ENCODE data around the gene LRP6. TPM values are rescaled to one million over a fixed set of nuclear protein-coding genes. Genes with fewer than 3 reads are reported as not detected.

Gene LRP6
- polyA plus RNA-seq, 1 donor from 2014 or later: 33.5 TPM

DNA sequence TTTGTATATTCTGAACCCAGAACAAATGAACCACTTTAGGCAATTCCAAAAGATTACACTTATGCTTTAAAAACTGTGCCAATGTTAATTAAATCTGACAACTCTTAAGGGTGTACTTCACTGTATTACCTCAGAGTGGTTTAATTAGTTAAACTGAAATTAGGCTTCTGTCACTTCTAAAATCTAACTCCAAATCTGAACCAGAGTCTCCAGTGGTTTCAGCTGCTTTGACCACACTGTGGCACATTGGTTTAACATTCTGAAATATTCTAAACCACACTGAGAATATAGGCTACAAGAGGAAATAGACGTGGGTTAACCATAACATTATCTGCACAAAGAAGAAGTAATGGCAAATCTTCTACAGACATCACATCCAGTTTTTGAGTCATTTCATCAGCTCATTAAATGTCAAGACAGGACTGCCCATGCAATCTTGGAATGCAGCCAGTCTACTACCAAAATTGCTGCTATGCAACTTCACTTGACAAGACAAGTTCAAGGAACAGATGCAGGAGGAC lies 94.8 kb downstream of the LRP6 start:
- no peak overlapping the region for H3K27ac ChIP-seq (ENCODE audit: low read length)
- H3K36me3 ChIP-seq (ENCODE audit: insufficient read depth, low read length): no peaks in the 10 kb centered on the region
- no peaks in the 10 kb centered on the region for H4K20me1 ChIP-seq (ENCODE audit: insufficient read depth)
- H3K9me3 ChIP-seq (ENCODE audit: low read length): no peaks in the 10 kb centered on the region
- no peaks in the 10 kb centered on the region for H3K27me3 ChIP-seq (ENCODE audit: insufficient read depth, low read depth, low read length)
- H3K4me3 ChIP-seq (ENCODE audit: low read length): no peak overlapping the region
- peaks cover 15% of the 10 kb centered on the region for H3K79me2 ChIP-seq (replicated peaks; ENCODE audit: insufficient read depth, low read length)
- H2AFZ ChIP-seq (ENCODE audit: low read depth, low read length): no peak overlapping the region
- no peak overlapping the region for H3K9ac ChIP-seq (ENCODE audit: low read length)
- no peak overlapping the region for H3K4me2 ChIP-seq (ENCODE audit: low read length)
- no peaks in the 10 kb centered on the region for H3F3A ChIP-seq (ENCODE audit: insufficient read depth, low read length, poor library complexity, severe bottlenecking)
- H3K9me2 ChIP-seq (ENCODE audit: insufficient read depth, low read length): no peaks in the 10 kb centered on the region
- TF ChIP-seq MXI1 (conservative IDR thresholded peaks at IDR 0.05; ENCODE audit: poor library complexity, severe bottlenecking) (no peak), POLR2AphosphoS5 (IDR thresholded peaks at IDR 0.05) (no peak), EP300 (conservative IDR thresholded peaks at IDR 0.05; ENCODE audit: poor library complexity, severe bottlenecking) (no peak), TAF1 (IDR thresholded peaks at IDR 0.05; ENCODE audit: low read depth) (no peak), EZH2 (IDR thresholded peaks at IDR 0.05; ENCODE audit: borderline replicate concordance, insufficient read depth, low read length, poor library complexity, severe bottlenecking) (no peak), RAD21 (conservative IDR thresholded peaks at IDR 0.05) (no peak), SMC3 (conservative IDR thresholded peaks at IDR 0.05; ENCODE audit: poor library complexity) (no peak)
- TF ChIP-seq, protein P1, sequence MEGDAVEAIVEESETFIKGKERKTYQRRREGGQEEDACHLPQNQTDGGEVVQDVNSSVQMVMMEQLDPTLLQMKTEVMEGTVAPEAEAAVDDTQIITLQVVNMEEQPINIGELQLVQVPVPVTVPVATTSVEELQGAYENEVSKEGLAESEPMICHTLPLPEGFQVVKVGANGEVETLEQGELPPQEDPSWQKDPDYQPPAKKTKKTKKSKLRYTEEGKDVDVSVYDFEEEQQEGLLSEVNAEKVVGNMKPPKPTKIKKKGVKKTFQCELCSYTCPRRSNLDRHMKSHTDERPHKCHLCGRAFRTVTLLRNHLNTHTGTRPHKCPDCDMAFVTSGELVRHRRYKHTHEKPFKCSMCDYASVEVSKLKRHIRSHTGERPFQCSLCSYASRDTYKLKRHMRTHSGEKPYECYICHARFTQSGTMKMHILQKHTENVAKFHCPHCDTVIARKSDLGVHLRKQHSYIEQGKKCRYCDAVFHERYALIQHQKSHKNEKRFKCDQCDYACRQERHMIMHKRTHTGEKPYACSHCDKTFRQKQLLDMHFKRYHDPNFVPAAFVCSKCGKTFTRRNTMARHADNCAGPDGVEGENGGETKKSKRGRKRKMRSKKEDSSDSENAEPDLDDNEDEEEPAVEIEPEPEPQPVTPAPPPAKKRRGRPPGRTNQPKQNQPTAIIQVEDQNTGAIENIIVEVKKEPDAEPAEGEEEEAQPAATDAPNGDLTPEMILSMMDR (IDR thresholded peaks at IDR 0.05; ENCODE audit: poor library complexity, severe bottlenecking): no peak
- TF ChIP-seq, protein P2, sequence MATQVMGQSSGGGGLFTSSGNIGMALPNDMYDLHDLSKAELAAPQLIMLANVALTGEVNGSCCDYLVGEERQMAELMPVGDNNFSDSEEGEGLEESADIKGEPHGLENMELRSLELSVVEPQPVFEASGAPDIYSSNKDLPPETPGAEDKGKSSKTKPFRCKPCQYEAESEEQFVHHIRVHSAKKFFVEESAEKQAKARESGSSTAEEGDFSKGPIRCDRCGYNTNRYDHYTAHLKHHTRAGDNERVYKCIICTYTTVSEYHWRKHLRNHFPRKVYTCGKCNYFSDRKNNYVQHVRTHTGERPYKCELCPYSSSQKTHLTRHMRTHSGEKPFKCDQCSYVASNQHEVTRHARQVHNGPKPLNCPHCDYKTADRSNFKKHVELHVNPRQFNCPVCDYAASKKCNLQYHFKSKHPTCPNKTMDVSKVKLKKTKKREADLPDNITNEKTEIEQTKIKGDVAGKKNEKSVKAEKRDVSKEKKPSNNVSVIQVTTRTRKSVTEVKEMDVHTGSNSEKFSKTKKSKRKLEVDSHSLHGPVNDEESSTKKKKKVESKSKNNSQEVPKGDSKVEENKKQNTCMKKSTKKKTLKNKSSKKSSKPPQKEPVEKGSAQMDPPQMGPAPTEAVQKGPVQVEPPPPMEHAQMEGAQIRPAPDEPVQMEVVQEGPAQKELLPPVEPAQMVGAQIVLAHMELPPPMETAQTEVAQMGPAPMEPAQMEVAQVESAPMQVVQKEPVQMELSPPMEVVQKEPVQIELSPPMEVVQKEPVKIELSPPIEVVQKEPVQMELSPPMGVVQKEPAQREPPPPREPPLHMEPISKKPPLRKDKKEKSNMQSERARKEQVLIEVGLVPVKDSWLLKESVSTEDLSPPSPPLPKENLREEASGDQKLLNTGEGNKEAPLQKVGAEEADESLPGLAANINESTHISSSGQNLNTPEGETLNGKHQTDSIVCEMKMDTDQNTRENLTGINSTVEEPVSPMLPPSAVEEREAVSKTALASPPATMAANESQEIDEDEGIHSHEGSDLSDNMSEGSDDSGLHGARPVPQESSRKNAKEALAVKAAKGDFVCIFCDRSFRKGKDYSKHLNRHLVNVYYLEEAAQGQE (IDR thresholded peaks at IDR 0.05; ENCODE audit: borderline replicate concordance): no peak

DNA sequence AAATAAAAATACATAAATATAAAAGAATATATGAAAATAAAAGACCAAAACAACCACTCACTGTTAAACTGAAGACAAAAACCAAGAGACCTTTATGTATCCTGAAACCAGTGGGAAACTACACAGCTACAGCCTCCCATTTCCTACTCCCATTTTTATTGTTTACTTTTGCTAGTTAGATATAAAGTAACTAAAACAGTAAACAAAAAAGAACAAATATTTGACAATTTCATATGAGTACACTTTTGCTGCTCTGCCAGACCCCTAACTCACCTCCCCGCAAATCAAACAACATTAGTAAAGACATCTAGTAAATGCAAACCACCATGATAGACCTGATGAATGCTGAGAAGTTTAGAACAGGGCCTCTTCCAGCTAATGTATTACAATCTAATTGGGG lies 99.0 kb downstream of the LRP6 start:
- TF ChIP-seq RAD21 (conservative IDR thresholded peaks at IDR 0.05) (no peak), TAF1 (IDR thresholded peaks at IDR 0.05; ENCODE audit: low read depth) (no peak)
- TF ChIP-seq, protein P1 (IDR thresholded peaks at IDR 0.05; ENCODE audit: poor library complexity, severe bottlenecking): no peak
- TF ChIP-seq, protein P2 (IDR thresholded peaks at IDR 0.05; ENCODE audit: borderline replicate concordance): no peak
- no peak overlapping the region for H3K9ac ChIP-seq (ENCODE audit: low read length)
- no peak overlapping the region for H3K4me2 ChIP-seq (ENCODE audit: low read length)
- no peaks in the 10 kb centered on the region for H3K36me3 ChIP-seq (ENCODE audit: insufficient read depth, low read length)
- no peak overlapping the region for H3K4me3 ChIP-seq (ENCODE audit: low read length)
- no peaks in the 10 kb centered on the region for H3K9me2 ChIP-seq (ENCODE audit: insufficient read depth, low read length)
- no peaks in the 10 kb centered on the region for H3K79me2 ChIP-seq (replicated peaks; ENCODE audit: insufficient read depth, low read length)
- no peaks in the 10 kb centered on the region for H3K27me3 ChIP-seq (ENCODE audit: insufficient read depth, low read depth, low read length)
- H2AFZ ChIP-seq (ENCODE audit: low read depth, low read length): no peak overlapping the region
- H3F3A ChIP-seq (ENCODE audit: insufficient read depth, low read length, poor library complexity, severe bottlenecking): no peaks in the 10 kb centered on the region
- H3K27ac ChIP-seq (ENCODE audit: low read length): no peak overlapping the region
- no peaks in the 10 kb centered on the region for H4K20me1 ChIP-seq (ENCODE audit: insufficient read depth)
- H3K9me3 ChIP-seq (ENCODE audit: low read length): no peaks in the 10 kb centered on the region
